ENCODE data around the gene PARVG.

- TF ChIP-seq, protein P1, sequence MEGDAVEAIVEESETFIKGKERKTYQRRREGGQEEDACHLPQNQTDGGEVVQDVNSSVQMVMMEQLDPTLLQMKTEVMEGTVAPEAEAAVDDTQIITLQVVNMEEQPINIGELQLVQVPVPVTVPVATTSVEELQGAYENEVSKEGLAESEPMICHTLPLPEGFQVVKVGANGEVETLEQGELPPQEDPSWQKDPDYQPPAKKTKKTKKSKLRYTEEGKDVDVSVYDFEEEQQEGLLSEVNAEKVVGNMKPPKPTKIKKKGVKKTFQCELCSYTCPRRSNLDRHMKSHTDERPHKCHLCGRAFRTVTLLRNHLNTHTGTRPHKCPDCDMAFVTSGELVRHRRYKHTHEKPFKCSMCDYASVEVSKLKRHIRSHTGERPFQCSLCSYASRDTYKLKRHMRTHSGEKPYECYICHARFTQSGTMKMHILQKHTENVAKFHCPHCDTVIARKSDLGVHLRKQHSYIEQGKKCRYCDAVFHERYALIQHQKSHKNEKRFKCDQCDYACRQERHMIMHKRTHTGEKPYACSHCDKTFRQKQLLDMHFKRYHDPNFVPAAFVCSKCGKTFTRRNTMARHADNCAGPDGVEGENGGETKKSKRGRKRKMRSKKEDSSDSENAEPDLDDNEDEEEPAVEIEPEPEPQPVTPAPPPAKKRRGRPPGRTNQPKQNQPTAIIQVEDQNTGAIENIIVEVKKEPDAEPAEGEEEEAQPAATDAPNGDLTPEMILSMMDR (IDR thresholded peaks at IDR 0.05) = no peak
- TF ChIP-seq POLR2A (IDR thresholded peaks at IDR 0.05) (no peak), EP300 (IDR thresholded peaks at IDR 0.05) (no peak)
These were observed 49.3 kb upstream of the PARVG start for GRCh38 chr22:44131412-44131811.
